Activated CD8-positive, alpha-beta T cell treated with anti-CD3 and anti-CD28 coated beads for 36 hours (primary cell): ENCODE measurements around the gene CNOT3. TPM values are rescaled to one million over a fixed set of nuclear protein-coding genes. Genes with fewer than 3 reads are reported as not detected.
A peak's percentile ranks its signal among the peaks of the same experiment; 100 is the strongest.

Experiments used
- ATAC-seq: fragments of 200-7000 bp; cut with Tn5 transposase; one replicate; pipeline ENCODE4 v1.10.0; 2021; ENCODE audit warnings: mild to moderate bottlenecking, moderate library complexity
- CTCF ChIA-PET: fragments of 350-600 bp; sonication (Branson Sonifier 250); formaldehyde crosslinking; loops from one replicate; lab custom pipeline; 2021; ENCODE audit warnings: antibody characterized with exemption; lab: Charles Lee
- POLR2A ChIA-PET: fragments of 350-600 bp; sonication (Branson Sonifier 250); formaldehyde crosslinking; loops from one replicate; lab custom pipeline; 2021; ENCODE audit warnings: antibody characterized with exemption; lab: Charles Lee
- DNase-seq: peaks from one replicate; pipeline ENCODE4 v3.0.0-alpha.2; 2020
- H3K27ac Mint-ChIP-seq: one replicate; pipeline ENCODE4 v1.8.0; 2021; ENCODE audit warnings: mild to moderate bottlenecking, mixed read lengths
- H3K27me3 Mint-ChIP-seq: one replicate; pipeline ENCODE4 v1.8.0; 2021; ENCODE audit warnings: mixed read lengths
- H3K36me3 Mint-ChIP-seq: one replicate; pipeline ENCODE4 v1.8.0; 2021; ENCODE audit warnings: low read depth, mixed read lengths
- H3K4me1 Mint-ChIP-seq: one replicate; pipeline ENCODE4 v1.8.0; 2021; ENCODE audit warnings: low read depth, mixed read lengths
- H3K4me3 Mint-ChIP-seq: one replicate; pipeline ENCODE4 v1.8.0; 2021; ENCODE audit warnings: mild to moderate bottlenecking, moderate library complexity, mixed read lengths
- H3K9me3 Mint-ChIP-seq: one replicate; pipeline ENCODE4 v1.8.0; 2021; ENCODE audit warnings: mixed read lengths
- intact Hi-C: fragments of 100-400 bp; cut with micrococcal nuclease; formaldehyde crosslinking; loops from one replicate; pipeline ENCODE4 v1.10.0; 2022
- total RNA-seq, 2 experiments: library from RNA; stranded (reverse); gene quantifications; one replicate each; pipeline ENCODE4 v1.2.3, GENCODE V29; 2021
- TF ChIP-seq, protein P1 (sequence below): fragments of 200-600 bp; IDR thresholded peaks from one replicate; pipeline ENCODE4 v1.8.0; 2022; ENCODE audit warnings: antibody characterized with exemption, mild to moderate bottlenecking

The CNOT3 gene
- total RNA-seq, 2 experiments from 2014 or later, result 48.8 to 50.7 TPM

DNA sequence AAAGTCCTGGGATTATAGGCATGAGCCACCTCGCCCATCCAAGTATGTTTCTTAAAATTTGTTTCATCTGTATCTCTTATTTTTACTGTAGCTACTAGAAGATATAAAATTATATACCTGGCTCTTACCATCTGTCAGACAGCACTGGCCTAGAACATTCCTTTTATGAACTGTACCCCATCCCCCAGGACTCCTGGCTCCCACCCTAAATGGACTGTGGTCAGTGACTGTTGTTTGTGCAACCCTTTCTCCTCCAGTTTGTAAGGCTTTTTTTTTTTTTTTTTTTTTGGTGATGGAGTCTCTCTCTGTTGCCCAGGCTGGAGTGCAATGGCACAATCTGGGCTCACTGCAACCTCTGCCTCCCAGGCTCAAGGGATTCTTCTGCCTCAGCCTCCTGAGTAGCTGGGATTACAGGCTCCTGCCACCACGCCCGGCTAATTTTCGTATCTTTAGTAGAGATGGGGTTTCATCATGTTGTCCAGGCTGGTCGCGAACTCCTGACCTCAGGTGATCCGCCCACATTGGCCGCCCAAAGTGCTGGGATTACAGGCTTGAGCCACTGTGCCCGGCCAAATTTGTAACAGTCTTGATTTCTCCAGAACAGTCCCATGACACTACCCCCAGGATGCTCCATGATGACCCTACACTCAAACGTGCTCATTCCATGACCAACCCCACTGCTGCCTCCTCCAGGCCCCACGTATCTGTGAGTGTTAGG is 32.4 kb upstream of the CNOT3 start:
- DNase-seq, result no peak
- ATAC-seq, result no peak
- Mint-ChIP-seq H3K4me1 (peaks cover 21% of the 10 kb centered on the region), H3K9me3 (no peaks in the 10 kb centered on the region), H3K4me3 (no peak overlapping the region), H3K36me3 (peaks cover 29% of the 10 kb centered on the region), H3K27ac (peak overlapping the region; percentile 32), H3K27me3 (no peaks in the 10 kb centered on the region)
- ChIA-PET CTCF (no interaction called here), POLR2A (interaction anchor here (4.6 kb wide), 1 partner anchor 10 kb away, joined by 42 read pairs; the partner anchor contains the start of genes PRPF31 and TFPT)
- intact Hi-C loops, result no loop called here
- TF ChIP-seq, protein P1, sequence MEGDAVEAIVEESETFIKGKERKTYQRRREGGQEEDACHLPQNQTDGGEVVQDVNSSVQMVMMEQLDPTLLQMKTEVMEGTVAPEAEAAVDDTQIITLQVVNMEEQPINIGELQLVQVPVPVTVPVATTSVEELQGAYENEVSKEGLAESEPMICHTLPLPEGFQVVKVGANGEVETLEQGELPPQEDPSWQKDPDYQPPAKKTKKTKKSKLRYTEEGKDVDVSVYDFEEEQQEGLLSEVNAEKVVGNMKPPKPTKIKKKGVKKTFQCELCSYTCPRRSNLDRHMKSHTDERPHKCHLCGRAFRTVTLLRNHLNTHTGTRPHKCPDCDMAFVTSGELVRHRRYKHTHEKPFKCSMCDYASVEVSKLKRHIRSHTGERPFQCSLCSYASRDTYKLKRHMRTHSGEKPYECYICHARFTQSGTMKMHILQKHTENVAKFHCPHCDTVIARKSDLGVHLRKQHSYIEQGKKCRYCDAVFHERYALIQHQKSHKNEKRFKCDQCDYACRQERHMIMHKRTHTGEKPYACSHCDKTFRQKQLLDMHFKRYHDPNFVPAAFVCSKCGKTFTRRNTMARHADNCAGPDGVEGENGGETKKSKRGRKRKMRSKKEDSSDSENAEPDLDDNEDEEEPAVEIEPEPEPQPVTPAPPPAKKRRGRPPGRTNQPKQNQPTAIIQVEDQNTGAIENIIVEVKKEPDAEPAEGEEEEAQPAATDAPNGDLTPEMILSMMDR, result no peak

DNA sequence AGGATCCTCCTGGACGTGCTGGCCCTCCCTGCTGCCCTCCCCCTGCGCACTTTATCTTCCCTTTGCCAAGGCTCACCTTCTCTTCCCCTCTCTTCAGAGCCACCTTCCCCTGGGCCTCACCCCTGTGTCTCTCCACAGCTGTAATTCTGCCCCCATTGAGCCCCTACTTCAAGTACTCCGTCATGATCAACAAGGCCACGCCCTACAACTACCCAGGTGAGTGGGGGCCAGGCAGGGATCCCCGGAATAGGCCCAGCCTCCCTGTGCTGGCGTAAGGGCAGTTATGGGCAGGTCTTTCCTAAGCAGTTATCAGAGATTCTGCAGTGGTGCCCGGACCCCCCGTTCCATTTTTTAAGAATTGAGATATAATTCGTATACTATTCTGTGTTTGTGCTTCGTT is 31.8 kb upstream of the CNOT3 start:
- H3K27me3 Mint-ChIP-seq, result no peaks in the 10 kb centered on the region
- peaks cover 34% of the 10 kb centered on the region for H3K36me3 Mint-ChIP-seq
- DNase-seq, result no peak
- no peak overlapping the region for H3K4me3 Mint-ChIP-seq
- ChIA-PET CTCF (no interaction called here), POLR2A (interaction anchor here (4.6 kb wide), 1 partner anchor 9 kb away, joined by 42 read pairs; the partner anchor contains the start of genes PRPF31 and TFPT)
- no peaks in the 10 kb centered on the region for H3K9me3 Mint-ChIP-seq
- peaks cover 21% of the 10 kb centered on the region for H3K4me1 Mint-ChIP-seq
- ATAC-seq, result no peak
- TF ChIP-seq, protein P1, result no peak
- H3K27ac Mint-ChIP-seq, result no peak overlapping the region
- intact Hi-C loops, result no loop called here

DNA sequence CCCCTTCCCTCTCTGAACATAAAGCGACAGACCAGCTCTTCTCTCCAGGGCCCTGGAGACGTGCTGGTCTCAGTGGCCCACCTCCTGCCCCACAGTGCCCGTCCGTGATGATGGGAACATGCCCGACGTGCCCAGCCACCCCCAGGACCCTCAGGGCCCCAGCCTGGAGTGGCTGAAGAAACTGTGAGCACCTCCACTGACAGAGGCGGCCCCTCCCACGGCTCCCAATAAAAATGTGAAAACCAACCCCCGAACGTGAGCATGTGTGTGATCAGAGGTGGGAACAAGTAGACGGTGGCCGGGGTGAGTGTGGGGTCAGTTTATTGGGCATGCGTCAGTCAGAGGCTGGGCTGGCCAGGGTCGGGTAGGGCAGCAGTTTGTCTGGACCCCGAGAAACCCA is 30.8 kb upstream of the CNOT3 start:
- CTCF ChIA-PET, result no interaction called here
- H3K4me1 Mint-ChIP-seq, result peaks cover 21% of the 10 kb centered on the region
- DNase-seq, result no peak
- intact Hi-C loops, result no loop called here
- no peak for ATAC-seq
- H3K27me3 Mint-ChIP-seq, result no peaks in the 10 kb centered on the region
- H3K27ac Mint-ChIP-seq, result no peak overlapping the region
- POLR2A ChIA-PET, result interaction anchor here (1.0 kb wide), 1 partner anchor 9 kb away, joined by 3 read pairs; the partner anchor contains the start of genes PRPF31 and TFPT
- H3K36me3 Mint-ChIP-seq, result peaks cover 37% of the 10 kb centered on the region
- H3K4me3 Mint-ChIP-seq, result no peak overlapping the region
- no peaks in the 10 kb centered on the region for H3K9me3 Mint-ChIP-seq
- TF ChIP-seq, protein P1, result no peak

DNA sequence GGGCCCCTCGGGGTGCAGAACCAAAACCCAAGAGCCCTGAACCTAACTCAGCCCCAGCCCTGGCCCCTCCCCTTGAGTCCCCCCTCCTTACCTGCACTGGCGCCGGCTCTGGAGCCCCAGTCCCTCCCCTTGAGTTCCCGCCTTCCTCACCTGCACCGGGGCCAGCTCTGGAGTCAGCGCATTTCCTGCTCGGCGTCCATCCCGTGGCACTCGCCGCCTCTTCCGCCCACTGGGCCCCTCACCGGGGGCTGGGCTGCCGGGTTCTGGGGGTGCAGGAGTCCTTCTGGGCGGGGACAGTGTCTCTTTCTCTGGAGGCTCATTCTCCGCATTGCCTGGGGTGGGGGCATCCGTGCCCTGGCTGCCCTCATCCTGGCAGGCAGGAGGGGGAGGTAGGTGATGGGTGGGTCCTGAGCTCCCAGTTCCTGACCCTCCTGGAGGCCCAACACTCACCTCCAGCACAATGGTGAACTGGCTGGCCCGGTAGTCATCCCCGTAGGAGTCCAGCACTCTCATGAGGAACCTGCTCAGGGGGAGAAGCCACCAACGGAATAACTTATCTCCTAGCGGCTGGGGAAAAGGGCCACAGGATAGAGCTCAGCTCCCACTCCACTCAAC is 29.6 kb upstream of the CNOT3 start:
- Mint-ChIP-seq H3K4me1 (peaks cover 17% of the 10 kb centered on the region), H3K27me3 (no peaks in the 10 kb centered on the region), H3K27ac (no peak overlapping the region), H3K9me3 (no peaks in the 10 kb centered on the region), H3K4me3 (no peak overlapping the region), H3K36me3 (peaks cover 35% of the 10 kb centered on the region)
- no peak for ATAC-seq
- TF ChIP-seq, protein P1, result no peak
- DNase-seq, result no peak
- intact Hi-C loops, result no loop called here
- ChIA-PET CTCF (no interaction called here), POLR2A (no interaction called here)

DNA sequence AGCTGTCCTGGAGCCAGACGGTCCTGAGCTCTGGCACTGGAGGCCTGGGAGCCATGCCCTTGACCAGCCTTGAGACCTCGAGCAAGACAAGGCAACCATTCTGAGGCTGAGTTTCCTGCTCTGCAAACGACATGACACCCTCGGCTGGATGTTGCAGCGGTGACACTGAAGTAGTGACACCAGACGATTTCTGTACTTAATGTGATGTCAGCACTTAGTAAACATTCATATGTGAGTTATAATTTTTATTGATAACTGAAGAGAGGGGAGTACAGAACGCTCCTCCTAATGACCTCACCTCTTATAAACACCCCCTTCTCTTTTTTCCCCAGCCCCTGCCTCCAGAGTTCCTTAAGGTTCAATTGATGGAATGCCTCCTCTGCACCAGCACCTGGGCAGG is 29.1 kb upstream of the CNOT3 start:
- Mint-ChIP-seq H3K4me1 (peaks cover 16% of the 10 kb centered on the region), H3K27me3 (no peaks in the 10 kb centered on the region), H3K4me3 (no peak overlapping the region), H3K36me3 (peaks cover 40% of the 10 kb centered on the region), H3K9me3 (no peaks in the 10 kb centered on the region), H3K27ac (no peak overlapping the region)
- POLR2A ChIA-PET, result no interaction called here
- ATAC-seq, result no peak
- DNase-seq, result no peak
- TF ChIP-seq, protein P1, result no peak
- CTCF ChIA-PET, result no interaction called here
- intact Hi-C loops, result no loop called here
